Adrenal gland (tissue), 12 donors: Measurements from ENCODE around the gene TBC1D32. TPM values are rescaled to one million over a fixed set of nuclear protein-coding genes. Genes with fewer than 3 reads are reported as not detected.
A peak's percentile ranks its signal among the peaks of the same experiment; 100 is the strongest.
"Not testable (repeated sequence)": the region's sequence is repeated elsewhere in the genome, so short reads cannot be mapped to it uniquely, and the experiment has no call there.

Source experiments
- DNase-seq, 7 donors: peaks; one replicate each; pipeline ENCODE4 v3.0.0-alpha.2; 2019 to 2020
- H3K27ac ChIP-seq, 5 donors: fragments of 200-600 bp; sonication (generic) in 4 of 5; 1 replicate in 3 of 5; 2 replicates in 2 of 5; pipeline versions ENCODE4 v1.5.1 to v1.8.0; 2016 to 2020; ENCODE audit warnings: mild to moderate bottlenecking in 1 of 5
- H3K27me3 ChIP-seq: fragments of 200-600 bp; 2 replicates; pipeline ENCODE4 v1.8.0; 2021
- H3K36me3 ChIP-seq, 2 donors: fragments of 200-600 bp; replicated peaks in 1 of 2; 1 replicate in 1 of 2; 2 replicates in 1 of 2; pipeline versions ENCODE4 v1.5.1 to v1.8.0; 2018 to 2022
- H3K4me1 ChIP-seq, 2 donors: fragments of 200-600 bp; replicated peaks in 1 of 2; 1 replicate in 1 of 2; 2 replicates in 1 of 2; pipeline versions ENCODE4 v1.5.1 to v1.8.0; 2018 to 2021
- H3K4me3 ChIP-seq, 4 donors: fragments of 200-600 bp; sonication (generic) in 3 of 4; one replicate each; pipeline ENCODE4 v1.5.1; 2016 to 2018
- H3K9me3 ChIP-seq, 3 donors: fragments of 200-600 bp; sonication (generic) in 1 of 3; replicated peaks in 1 of 3; 1 replicate in 2 of 3; 2 replicates in 1 of 3; pipeline versions ENCODE4 v1.5.1 to v1.8.0; 2016 to 2021
- CTCF ChIP-seq, 6 experiments: fragments of 450-650 bp in 4 of 6; fragments of 200-600 bp in 2 of 6; sonication (generic) in 1 of 6; IDR thresholded peaks; 1 replicate in 5 of 6; 2 replicates in 1 of 6; pipeline versions ENCODE4 v1.5.1 to v1.8.0; 2016 to 2021; ENCODE audit warnings: antibody characterized with exemption in 6 of 6, mild to moderate bottlenecking in 2 of 6, moderate library complexity in 1 of 6
- POLR2A ChIP-seq, 2 donors: fragments of 450-650 bp; IDR thresholded peaks; one replicate each; pipeline ENCODE4 v1.6.1; 2017; ENCODE audit warnings: antibody characterized with exemption in 2 of 2, mild to moderate bottlenecking in 2 of 2, moderate library complexity in 1 of 2
- WGBS, 4 donors: extraction: QIAGEN DNeasy Blood & Tissue Kit in 2 of 4; methylation state at CpG; one replicate each; pipeline versions ENCODE4 v1.1.5 to v1.1.7; 2013 to 2017; 5-methylcytosine and 5-hydroxymethylcytosine counted together
- intact Hi-C, 2 donors: fragments of 100-400 bp; cut with DNase I; formaldehyde crosslinking; loops; one replicate each; pipeline versions ENCODE4 v1.14.1 to v1.15.0; 2022 to 2023
- polyA plus RNA-seq, 3 donors: library from polyadenylated mRNA; stranded (reverse); fragments of 200-250 nt in 2 of 3; fragments of 350-450 nt in 1 of 3; fragmentation: Illumina TruSeq in 1 of 3; extraction: RNeasy Lipid Tissue Mini Kit (QIAGEN cat#74804) in 1 of 3; gene quantifications; one replicate each; pipeline ENCODE4 v1.2.3, GENCODE V29; 2013 to 2014
- total RNA-seq, 9 donors: library from RNA; depleted of rRNA in 4 of 9; stranded (reverse); fragments of >200 nt in 4 of 9; fragments of 120-200 nt in 1 of 9; fragmentation: NEBNext Ultra II Directional in 1 of 9; extraction: Animal tissue kit (Norgen Biotek cat#: 25700) in 1 of 9; gene quantifications; one replicate each; pipeline versions ENCODE4 v1.1.0 to v1.2.4, GENCODE V29; 2013 to 2023
- donor health status: healthy with polysubstance abuse.
- donor health status: Bipolar disorder and iron deficiency.
- donor health status: DM: yes; HTN: yes; CAD: no.
- donor health status: DM: no; HTN: no; CAD: no.
- donor health status: DM: no; HTN: no; CAD: no.
- donor health status: DM: yes; HTN: yes; CAD: no.

The TBC1D32 gene
- total and polyA plus RNA-seq, 12 donors, result 1.9 to 41.5 (median 9.0) TPM

DNA sequence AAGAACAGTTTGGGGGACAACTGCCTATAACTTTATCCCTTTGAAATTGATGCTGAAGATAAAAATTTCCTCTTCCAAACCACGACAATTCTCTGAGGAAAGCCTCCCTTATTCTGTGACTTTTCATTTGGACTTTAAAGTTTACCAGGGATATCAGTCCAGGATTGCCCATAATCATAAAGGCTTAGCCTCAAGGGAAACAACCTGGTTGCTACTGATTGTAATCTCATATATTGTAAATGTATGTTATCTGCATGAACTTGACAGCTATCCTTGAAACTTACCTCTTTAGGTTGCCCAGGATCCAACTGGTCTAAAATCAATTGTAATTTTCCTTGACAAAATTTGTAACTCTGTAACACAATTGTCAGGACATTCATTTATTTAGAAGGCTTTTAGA is 23.8 kb downstream of the TBC1D32 start:
- no peak for DNase-seq
- intact Hi-C loops, result no loop called here
- H3K4me3 ChIP-seq, result no peak overlapping the region
- WGBS, 4 donors, result 87 to 97% (median 96%) methylated on average over 1 of the region's 1 CpG
- no peaks in the 10 kb centered on the region for H3K27me3 ChIP-seq
- no peaks in the 10 kb centered on the region for H3K36me3 ChIP-seq
- no peak for TF ChIP-seq CTCF (IDR thresholded peaks at IDR 0.05)
- TF ChIP-seq POLR2A (IDR thresholded peaks at IDR 0.05), result no peak
- no peak overlapping the region for H3K27ac ChIP-seq
- H3K4me1 ChIP-seq, result no peaks in the 10 kb centered on the region
- H3K9me3 ChIP-seq, result no peaks in the 10 kb centered on the region

GRCh38 chr6:121309768-121310469 is 24.4 kb downstream of the TBC1D32 start:
- Histone ChIP-seq H3K4me3 (no peak overlapping the region), H3K9me3 (no peaks in the 10 kb centered on the region), H3K27me3 (no peaks in the 10 kb centered on the region), H3K4me1 (no peaks in the 10 kb centered on the region), H3K36me3 (no peaks in the 10 kb centered on the region), H3K27ac (no peak overlapping the region)
- TF ChIP-seq POLR2A (IDR thresholded peaks at IDR 0.05) (no peak), CTCF (IDR thresholded peaks at IDR 0.05) (no peak)
- DNase-seq, result no peak
- intact Hi-C loops, result loop anchor here in 1 of 2 donors (10.0 kb wide), 1 partner anchor 255 kb away; no protein-coding TSS in a partner anchor
- WGBS, 4 donors, result 89 to 94% (median 91%) methylated on average over 4 of the region's 4 CpGs

GRCh38 chr6:121305957-121306607 is 28.2 kb downstream of the TBC1D32 start:
- no peaks in the 10 kb centered on the region for H3K4me1 ChIP-seq
- no peaks in the 10 kb centered on the region for H3K36me3 ChIP-seq
- TF ChIP-seq POLR2A (IDR thresholded peaks at IDR 0.05) (no peak), CTCF (IDR thresholded peaks at IDR 0.05) (peak; percentile 40 to 56 (median 50))
- no peak overlapping the region for H3K4me3 ChIP-seq
- intact Hi-C loops, result loop anchor here in 1 of 2 donors (10.0 kb wide), 1 partner anchor 251 kb away; no protein-coding TSS in a partner anchor
- WGBS, 4 donors, result 47 to 53% (median 48%) methylated on average over 7 of the region's 7 CpGs
- no peaks in the 10 kb centered on the region for H3K27me3 ChIP-seq
- H3K9me3 ChIP-seq, result no peaks in the 10 kb centered on the region
- no peak for DNase-seq
- no peak overlapping the region for H3K27ac ChIP-seq

DNA sequence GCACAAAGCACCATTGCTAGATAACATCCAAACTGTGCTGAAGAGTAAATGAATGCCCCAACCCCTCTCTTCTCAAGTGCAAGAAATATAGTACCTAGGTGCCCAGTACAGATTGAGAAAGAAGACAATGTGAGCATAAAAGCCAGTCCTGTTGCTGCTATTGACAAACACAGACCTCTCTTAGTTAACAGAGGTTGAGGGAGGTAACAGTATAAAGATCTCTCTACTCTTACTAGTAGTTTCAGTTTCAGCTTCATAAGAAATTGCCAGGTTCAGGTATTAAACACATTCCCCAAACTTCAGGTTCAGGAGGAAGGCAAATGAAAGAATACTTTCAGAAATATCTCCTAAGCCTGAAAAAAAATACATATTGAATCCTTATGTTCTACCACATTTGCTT is 31.4 kb downstream of the TBC1D32 start:
- H3K9me3 ChIP-seq, result no peaks in the 10 kb centered on the region

DNA sequence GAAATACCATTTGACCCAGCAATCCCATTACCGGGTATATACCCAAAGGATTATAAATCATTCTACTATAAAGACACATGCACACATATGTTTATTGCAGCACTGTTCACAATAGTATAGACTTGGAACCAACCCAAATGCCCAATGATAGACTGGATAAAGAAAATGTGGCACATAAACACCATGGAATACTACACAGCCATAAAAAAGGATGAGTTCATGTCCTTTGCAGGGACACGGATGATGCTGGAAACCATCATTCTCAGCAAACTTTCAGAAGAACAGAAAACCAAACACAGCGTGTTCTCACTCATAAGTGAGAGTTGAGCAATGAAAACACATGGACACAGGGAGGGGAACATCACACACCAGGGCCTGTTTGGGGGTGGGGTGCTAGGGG is 33.1 kb downstream of the TBC1D32 start:
- not testable (repeated sequence) for H3K9me3 ChIP-seq, H3K36me3 ChIP-seq, H3K27ac ChIP-seq, H3K4me1 ChIP-seq, DNase-seq, H3K27me3 ChIP-seq, H3K4me3 ChIP-seq
- 85 to 98% (median 94%) methylated on average over 3 of the region's 3 CpGs for WGBS, 4 donors
- intact Hi-C loops, result loop anchor here in 1 of 2 donors (10.0 kb wide), 1 partner anchor 246 kb away; no protein-coding TSS in a partner anchor

More for the DNA sequence above, 31.4 kb downstream of the TBC1D32 start:
- DNase-seq, result no peak
- TF ChIP-seq CTCF (IDR thresholded peaks at IDR 0.05) (no peak), POLR2A (IDR thresholded peaks at IDR 0.05) (no peak)
- no peaks in the 10 kb centered on the region for H3K27me3 ChIP-seq
- no peak overlapping the region for H3K4me3 ChIP-seq
- H3K27ac ChIP-seq, result no peak overlapping the region
- no peaks in the 10 kb centered on the region for H3K4me1 ChIP-seq
- intact Hi-C loops, result loop anchor here in 1 of 2 donors (10.0 kb wide), 1 partner anchor 248 kb away; no protein-coding TSS in a partner anchor
- H3K36me3 ChIP-seq, result no peaks in the 10 kb centered on the region
